Sigmoid colon (tissue), 4 donors: Measurements from ENCODE around the gene NTM.

Source experiments
- EP300 ChIP-seq, 4 donors: sonication (generic); formaldehyde crosslinking; IDR thresholded peaks; one replicate each; pipeline ENCODE4 v1.6.1; 2017; ENCODE audit warnings: antibody characterized with exemption in 4 of 4
- POLR2AphosphoS5 ChIP-seq, 4 donors: sonication (generic); formaldehyde crosslinking; IDR thresholded peaks; one replicate each; pipeline ENCODE4 v1.6.1; 2017; ENCODE audit warnings: antibody characterized with exemption in 4 of 4
- TF ChIP-seq, protein P1 (sequence below), 4 experiments: fragments of 450-650 bp in 3 of 4; fragments of 200-600 bp in 1 of 4; IDR thresholded peaks; one replicate each; pipeline ENCODE4 v1.5.1; 2016 to 2019; ENCODE audit warnings: antibody characterized with exemption in 4 of 4, mild to moderate bottlenecking in 3 of 4, moderate library complexity in 2 of 4

DNA sequence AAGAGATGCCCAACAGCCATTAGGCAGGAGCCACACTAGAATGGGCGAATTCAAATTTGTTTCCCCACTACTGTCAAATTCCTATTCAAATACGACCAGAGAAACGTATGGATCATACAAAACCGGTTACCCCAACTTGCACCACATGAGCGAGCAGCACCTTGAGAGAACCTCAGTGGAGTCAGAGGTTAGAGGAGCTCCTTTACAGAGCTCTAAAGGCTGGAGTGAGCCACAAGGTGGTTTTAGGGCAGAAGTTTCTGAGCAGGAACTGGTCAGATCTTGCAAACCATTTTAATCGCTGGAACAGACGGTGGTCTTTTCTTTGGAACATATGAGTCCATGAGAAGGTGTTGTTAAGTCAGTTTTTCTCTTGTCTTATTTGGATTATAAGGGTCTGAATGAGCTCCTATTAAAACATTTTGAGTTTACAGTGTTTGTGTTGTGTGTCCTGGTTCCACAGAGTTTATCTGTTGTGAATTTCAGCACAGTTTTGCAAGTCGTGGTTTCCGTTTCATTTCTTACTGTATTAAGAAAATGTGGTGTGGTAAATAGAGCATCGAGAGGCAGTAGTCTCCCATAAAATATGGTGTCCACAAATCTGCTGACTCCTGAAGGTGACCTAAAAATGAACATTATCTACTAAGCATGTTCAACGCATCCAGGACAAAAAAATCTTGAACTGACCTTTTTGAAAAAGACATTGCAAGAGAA lies 471.7 kb downstream of the NTM start:
- no peak for TF ChIP-seq EP300 (IDR thresholded peaks at IDR 0.05)
- no peak for TF ChIP-seq POLR2AphosphoS5 (IDR thresholded peaks at IDR 0.05)
- TF ChIP-seq, protein P1, sequence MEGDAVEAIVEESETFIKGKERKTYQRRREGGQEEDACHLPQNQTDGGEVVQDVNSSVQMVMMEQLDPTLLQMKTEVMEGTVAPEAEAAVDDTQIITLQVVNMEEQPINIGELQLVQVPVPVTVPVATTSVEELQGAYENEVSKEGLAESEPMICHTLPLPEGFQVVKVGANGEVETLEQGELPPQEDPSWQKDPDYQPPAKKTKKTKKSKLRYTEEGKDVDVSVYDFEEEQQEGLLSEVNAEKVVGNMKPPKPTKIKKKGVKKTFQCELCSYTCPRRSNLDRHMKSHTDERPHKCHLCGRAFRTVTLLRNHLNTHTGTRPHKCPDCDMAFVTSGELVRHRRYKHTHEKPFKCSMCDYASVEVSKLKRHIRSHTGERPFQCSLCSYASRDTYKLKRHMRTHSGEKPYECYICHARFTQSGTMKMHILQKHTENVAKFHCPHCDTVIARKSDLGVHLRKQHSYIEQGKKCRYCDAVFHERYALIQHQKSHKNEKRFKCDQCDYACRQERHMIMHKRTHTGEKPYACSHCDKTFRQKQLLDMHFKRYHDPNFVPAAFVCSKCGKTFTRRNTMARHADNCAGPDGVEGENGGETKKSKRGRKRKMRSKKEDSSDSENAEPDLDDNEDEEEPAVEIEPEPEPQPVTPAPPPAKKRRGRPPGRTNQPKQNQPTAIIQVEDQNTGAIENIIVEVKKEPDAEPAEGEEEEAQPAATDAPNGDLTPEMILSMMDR (IDR thresholded peaks at IDR 0.05) = no peak
